Vagina (tissue), 2 donors: Measurements from ENCODE around the gene SYDE2.

Experiments used
- CTCF ChIP-seq, 3 experiments: fragments of 450-650 bp in 2 of 3; fragments of 200-600 bp in 1 of 3; sonication (generic) in 1 of 3; IDR thresholded peaks; one replicate each; pipeline ENCODE4 v1.5.1; 2017 to 2019; ENCODE audit warnings: antibody characterized with exemption in 3 of 3, mild to moderate bottlenecking in 2 of 3, moderate library complexity in 2 of 3
- POLR2A ChIP-seq, 2 donors: fragments of 450-650 bp; IDR thresholded peaks; one replicate each; pipeline ENCODE4 v1.6.1; 2017; ENCODE audit warnings: antibody characterized with exemption in 2 of 2, mild to moderate bottlenecking in 2 of 2, moderate library complexity in 2 of 2
- POLR2AphosphoS5 ChIP-seq, 2 donors: sonication (generic); formaldehyde crosslinking; IDR thresholded peaks; one replicate each; pipeline ENCODE4 v1.9.0; 2017; ENCODE audit warnings: antibody characterized with exemption in 2 of 2, mild to moderate bottlenecking in 2 of 2, low read depth in 1 of 2; ENCODE audit not compliant: insufficient read depth in 1 of 2

- TF ChIP-seq CTCF (IDR thresholded peaks at IDR 0.05) (no peak), POLR2A (IDR thresholded peaks at IDR 0.05) (no peak), POLR2AphosphoS5 (IDR thresholded peaks at IDR 0.05; ENCODE audit: insufficient read depth in 1 of 2, low read depth in 1 of 2) (no peak)
Measured at GRCh38 chr1:85144351-85144750, 56.5 kb downstream of the SYDE2 start.
